ENCODE measurements around the gene NRCAM. TPM values are rescaled to one million over a fixed set of nuclear protein-coding genes. Genes with fewer than 3 reads are reported as not detected.

Gene NRCAM
- total RNA-seq, 1 experiment from 2014 or later = 40.3 TPM

DNA sequence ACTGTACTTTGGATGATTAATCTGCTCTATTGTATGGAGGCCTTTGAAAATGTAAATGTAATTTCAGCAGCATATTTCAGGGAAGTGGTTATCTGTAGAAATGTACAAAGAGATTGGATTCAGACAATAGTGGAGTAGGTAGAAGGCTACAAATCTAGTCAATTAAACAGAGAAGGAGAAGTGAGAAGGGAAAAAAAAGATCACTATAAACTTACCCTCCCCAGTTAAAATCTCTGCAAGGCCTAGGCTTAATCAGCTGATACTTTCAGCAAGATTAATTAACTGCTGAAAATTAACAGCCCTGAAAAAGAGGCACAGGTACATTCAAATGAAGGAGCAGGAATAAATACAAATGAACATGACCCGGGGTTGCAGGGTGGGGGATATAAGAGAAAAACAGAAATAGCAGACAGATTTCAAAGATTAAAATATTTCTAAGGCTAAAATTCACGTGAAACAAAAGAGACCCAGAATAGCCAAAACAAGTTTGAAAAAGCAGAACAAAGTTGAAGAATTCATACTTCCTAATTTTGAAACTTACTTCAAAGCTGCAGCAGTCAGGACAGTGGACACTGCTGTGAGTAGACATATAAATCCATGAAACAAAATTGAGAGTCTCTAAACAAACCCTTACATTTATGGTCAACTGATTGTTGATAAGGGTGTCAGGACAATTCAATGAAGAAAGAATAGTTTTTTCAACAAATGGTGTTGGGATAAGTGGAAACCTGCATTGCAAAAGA, 96.0 kb downstream of the NRCAM start:
- Histone ChIP-seq H2AFZ (no peak overlapping the region), H3K27me3 (ENCODE audit: insufficient read depth, low read depth) (no peaks in the 10 kb centered on the region), H3K4me1 (replicated peaks; ENCODE audit: insufficient read depth) (peaks cover 13% of the 10 kb centered on the region), H3K9me3 (ENCODE audit: insufficient read depth, low read depth) (peaks cover 9% of the 10 kb centered on the region; the same call in 1 of the 2 replicates), H3K36me3 (ENCODE audit: low read depth) (no peaks in the 10 kb centered on the region), H4K20me1 (ENCODE audit: insufficient read depth) (no peaks in the 10 kb centered on the region), H3K4me2 (no peak overlapping the region), H3F3A (ENCODE audit: insufficient read depth, low read depth) (peaks cover 13% of the 10 kb centered on the region; the same call in 1 of the 2 replicates), H3K9me2 (ENCODE audit: insufficient read depth) (no peaks in the 10 kb centered on the region), H3K79me2 (ENCODE audit: low read depth) (no peaks in the 10 kb centered on the region), H3K27ac (no peak overlapping the region), H3K4me3 (no peak overlapping the region)
- BruUV-seq (replicated peaks) = no TSS peak
- ChIA-PET CTCF (no interaction called here), POLR2A (ENCODE audit: unreplicated experiment) (no interaction called here)
- DNase-seq = no peak
- TF ChIP-seq, protein P1, sequence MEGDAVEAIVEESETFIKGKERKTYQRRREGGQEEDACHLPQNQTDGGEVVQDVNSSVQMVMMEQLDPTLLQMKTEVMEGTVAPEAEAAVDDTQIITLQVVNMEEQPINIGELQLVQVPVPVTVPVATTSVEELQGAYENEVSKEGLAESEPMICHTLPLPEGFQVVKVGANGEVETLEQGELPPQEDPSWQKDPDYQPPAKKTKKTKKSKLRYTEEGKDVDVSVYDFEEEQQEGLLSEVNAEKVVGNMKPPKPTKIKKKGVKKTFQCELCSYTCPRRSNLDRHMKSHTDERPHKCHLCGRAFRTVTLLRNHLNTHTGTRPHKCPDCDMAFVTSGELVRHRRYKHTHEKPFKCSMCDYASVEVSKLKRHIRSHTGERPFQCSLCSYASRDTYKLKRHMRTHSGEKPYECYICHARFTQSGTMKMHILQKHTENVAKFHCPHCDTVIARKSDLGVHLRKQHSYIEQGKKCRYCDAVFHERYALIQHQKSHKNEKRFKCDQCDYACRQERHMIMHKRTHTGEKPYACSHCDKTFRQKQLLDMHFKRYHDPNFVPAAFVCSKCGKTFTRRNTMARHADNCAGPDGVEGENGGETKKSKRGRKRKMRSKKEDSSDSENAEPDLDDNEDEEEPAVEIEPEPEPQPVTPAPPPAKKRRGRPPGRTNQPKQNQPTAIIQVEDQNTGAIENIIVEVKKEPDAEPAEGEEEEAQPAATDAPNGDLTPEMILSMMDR (conservative IDR thresholded peaks at IDR 0.05) = no peak
- no peak for TF ChIP-seq EZH2 (IDR thresholded peaks at IDR 0.05; ENCODE audit: low read depth)
- intact Hi-C loops (cut with micrococcal nuclease; ENCODE audit: unreplicated experiment) = no loop called here

DNA sequence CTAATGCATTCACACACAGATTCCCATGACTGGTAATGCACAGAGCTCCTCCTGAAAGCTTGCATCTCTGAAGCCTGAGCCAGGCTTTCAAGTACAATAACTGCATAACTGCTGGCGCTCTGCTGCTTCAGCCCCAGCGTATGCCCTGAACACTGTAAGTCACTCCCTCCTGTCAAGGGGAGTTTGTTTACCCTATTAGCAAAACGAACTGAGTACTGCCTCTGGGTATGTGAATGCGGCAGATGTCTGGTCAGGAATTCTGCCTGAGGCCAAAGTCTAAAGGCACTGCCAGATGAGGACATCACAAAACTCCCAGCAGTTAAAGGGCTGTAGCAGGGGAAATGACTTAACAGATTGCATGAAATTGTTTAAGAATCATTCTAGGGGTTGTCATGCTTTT, 97.7 kb downstream of the NRCAM start:
- Histone ChIP-seq H3F3A (ENCODE audit: insufficient read depth, low read depth) (peaks cover 13% of the 10 kb centered on the region; the same call in 1 of the 2 replicates), H3K4me3 (no peak overlapping the region), H3K4me2 (peak overlapping the region; percentile 11; the same call in 1 of the 2 replicates), H3K4me1 (replicated peaks; ENCODE audit: insufficient read depth) (peaks cover 13% of the 10 kb centered on the region), H4K20me1 (ENCODE audit: insufficient read depth) (no peaks in the 10 kb centered on the region), H3K36me3 (ENCODE audit: low read depth) (no peaks in the 10 kb centered on the region), H3K79me2 (ENCODE audit: low read depth) (no peaks in the 10 kb centered on the region; the same call in 1 of the 2 replicates), H2AFZ (no peak overlapping the region), H3K9me3 (ENCODE audit: insufficient read depth, low read depth) (peaks cover 9% of the 10 kb centered on the region; the same call in 1 of the 2 replicates), H3K9me2 (ENCODE audit: insufficient read depth) (no peaks in the 10 kb centered on the region), H3K27ac (0 out of 2 replicates have a peak overlapping the region, but pooled peaks have one; percentile 3), H3K27me3 (ENCODE audit: insufficient read depth, low read depth) (no peaks in the 10 kb centered on the region)
- POLR2A ChIA-PET (ENCODE audit: unreplicated experiment) = interaction anchor here (0.6 kb wide), 1 partner anchor 714 kb away, joined by 3 read pairs; no protein-coding TSS in a partner anchor
- TF ChIP-seq, protein P1 (conservative IDR thresholded peaks at IDR 0.05) = no peak
- TF ChIP-seq EZH2 (IDR thresholded peaks at IDR 0.05; ENCODE audit: low read depth) = no peak
- DNase-seq = peak; percentile 81 to 93
- no TSS peak for BruUV-seq (replicated peaks)
- CTCF ChIA-PET = interaction anchor here (0.6 kb wide), 2 partner anchors 28 to 175 kb away, joined by 4 read pairs; no protein-coding TSS in a partner anchor
- intact Hi-C loops (cut with micrococcal nuclease; ENCODE audit: unreplicated experiment) = loop anchor here (1.0 to 2.0 kb wide), 2 partner anchors 17 to 50 kb away; no protein-coding TSS in a partner anchor

DNA sequence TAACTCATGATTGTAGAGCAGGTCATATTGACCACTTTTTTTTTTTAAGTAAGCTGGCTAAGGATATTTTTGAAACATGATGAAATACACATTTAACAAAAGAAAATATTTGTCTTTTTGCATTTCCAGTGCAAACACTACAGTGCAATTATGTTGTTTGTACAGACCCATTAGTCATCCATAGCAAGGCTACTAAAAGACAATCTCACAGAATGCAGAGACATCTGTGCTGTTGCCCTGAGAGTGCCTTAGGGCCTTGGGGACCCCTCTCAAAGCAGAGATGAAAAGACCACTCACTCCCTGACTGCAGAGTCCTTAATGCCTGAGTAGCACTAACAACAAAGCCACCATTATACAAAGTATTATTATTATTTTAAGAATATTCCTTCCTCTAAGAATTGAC, 104.5 kb downstream of the NRCAM start:
- DNase-seq = peak in 1 of 2 experiments; percentile 87
- CTCF ChIA-PET = no interaction called here
- intact Hi-C loops (cut with micrococcal nuclease; ENCODE audit: unreplicated experiment) = no loop called here

More for the DNA sequence above, 104.5 kb downstream of the NRCAM start:
- peaks cover 16% of the 10 kb centered on the region; the same call in 1 of the 2 replicates for H3K9me3 ChIP-seq (ENCODE audit: insufficient read depth, low read depth)
- no peaks in the 10 kb centered on the region for H3K9me2 ChIP-seq (ENCODE audit: insufficient read depth)
- H3K27me3 ChIP-seq (ENCODE audit: insufficient read depth, low read depth) = no peaks in the 10 kb centered on the region
- no peak overlapping the region for H3K4me3 ChIP-seq
- H3K4me1 ChIP-seq (replicated peaks; ENCODE audit: insufficient read depth) = peaks cover 51% of the 10 kb centered on the region
- peak overlapping the region; percentile 21; the same call in 1 of the 2 replicates for H3K27ac ChIP-seq
- BruUV-seq (replicated peaks) = no TSS peak
- TF ChIP-seq EZH2 (IDR thresholded peaks at IDR 0.05; ENCODE audit: low read depth) = no peak
- TF ChIP-seq, protein P1 (conservative IDR thresholded peaks at IDR 0.05) = no peak
- no peak overlapping the region for H2AFZ ChIP-seq
- POLR2A ChIA-PET (ENCODE audit: unreplicated experiment) = no interaction called here
- H3K79me2 ChIP-seq (ENCODE audit: low read depth) = peaks cover 4% of the 10 kb centered on the region; the same call in 1 of the 2 replicates
- H4K20me1 ChIP-seq (ENCODE audit: insufficient read depth) = no peaks in the 10 kb centered on the region
- no peaks in the 10 kb centered on the region for H3K36me3 ChIP-seq (ENCODE audit: low read depth)
- H3F3A ChIP-seq (ENCODE audit: insufficient read depth, low read depth) = peaks cover 27% of the 10 kb centered on the region
- H3K4me2 ChIP-seq = peak overlapping the region; percentile 32

All from PC-9 (cell line).